Measurements from ENCODE around the gene MCM5.

The MCM5 gene

GRCh38 chr22:35404176-35404575 is 4.2 kb downstream of the MCM5 start:
- DNase-seq = no peak

GRCh38 chr22:35406443-35406842 is 6.5 kb downstream of the MCM5 start:
- no peak for DNase-seq

GRCh38 chr22:35407362-35407761 is 7.4 kb downstream of the MCM5 start:
- DNase-seq = no peak

GRCh38 chr22:35409783-35410662 is 10.1 kb downstream of the MCM5 start:
- no peak for DNase-seq

GRCh38 chr22:35410663-35411034 is 10.7 kb downstream of the MCM5 start:
- DNase-seq = no peak

GRCh38 chr22:35411102-35411501 is 11.2 kb downstream of the MCM5 start:
- DNase-seq = no peak

GRCh38 chr22:35413624-35414023 is 13.7 kb downstream of the MCM5 start:
- no peak for DNase-seq

- no peak for DNase-seq
These were observed 17.7 kb downstream of the MCM5 start for GRCh38 chr22:35417606-35418005.

GRCh38 chr22:35418088-35418487 is 18.1 kb downstream of the MCM5 start:
- DNase-seq = no peak

GRCh38 chr22:35418731-35419130 is 18.8 kb downstream of the MCM5 start:
- no peak for DNase-seq

GRCh38 chr22:35419756-35420155 is 19.8 kb downstream of the MCM5 start:
- DNase-seq = no peak

- DNase-seq = no peak
These were observed 21.2 kb downstream of the MCM5 start for GRCh38 chr22:35421121-35421520.

- DNase-seq = no peak
These were observed 22.2 kb downstream of the MCM5 start for GRCh38 chr22:35422145-35422544.

GRCh38 chr22:35422936-35423335 is 23.0 kb downstream of the MCM5 start:
- no peak for DNase-seq

GRCh38 chr22:35424081-35424480 is 24.1 kb downstream of the MCM5 start:
- DNase-seq = no peak

GRCh38 chr22:35424761-35425160 is 24.8 kb downstream of the MCM5 start:
- no peak for DNase-seq

GRCh38 chr22:35425546-35425945 is 25.6 kb downstream of the MCM5 start:
- no peak for DNase-seq

- no peak for DNase-seq
These were observed 26.2 kb downstream of the MCM5 start for GRCh38 chr22:35425971-35426800.

GRCh38 chr22:35426801-35427140 is 26.8 kb downstream of the MCM5 start:
- DNase-seq = no peak

- DNase-seq = no peak
These were observed 31.0 kb downstream of the MCM5 start for GRCh38 chr22:35430897-35431322.

- DNase-seq = no peak
These were observed 31.7 kb downstream of the MCM5 start for GRCh38 chr22:35431483-35432227.

GRCh38 chr22:35432228-35432905 is 32.4 kb downstream of the MCM5 start:
- no peak for DNase-seq

All from NCI-H1105 treated with DMSO at 0.1 percent for 48 hours (cell line).